Stimulated activated CD4-positive, alpha-beta T cell treated with anti-CD3 and anti-CD28 coated beads, TNF-alpha, amount 100 ng/mL, for 24 hours (primary cell): ENCODE measurements around the gene NKAIN2.

Experiments used
- DNase-seq, 3 experiments: peaks; one replicate each; pipeline ENCODE4 v3.0.0-alpha.2; 2020; ENCODE audit warnings: low read depth in 3 of 3

Gene NKAIN2

DNA sequence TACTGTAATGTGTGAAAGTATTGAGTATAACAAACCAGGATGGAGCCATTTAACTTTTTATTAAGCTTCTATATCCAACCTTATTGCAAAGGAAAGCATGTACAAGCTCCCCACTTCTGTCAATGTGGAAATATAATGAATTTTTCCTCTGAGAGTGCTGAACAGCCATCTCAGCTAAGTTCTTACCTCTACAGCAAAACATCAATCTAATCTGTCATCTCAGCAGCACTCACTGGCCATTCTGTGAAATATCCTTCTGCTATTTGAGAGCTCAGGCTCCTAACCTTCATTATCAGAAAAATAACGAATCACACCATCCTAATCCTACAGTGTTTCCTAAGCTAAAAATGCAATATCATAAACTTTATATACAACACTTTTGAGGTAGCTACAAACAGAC lies 964.6 kb downstream of the NKAIN2 start:
- DNase-seq: no peak

DNA sequence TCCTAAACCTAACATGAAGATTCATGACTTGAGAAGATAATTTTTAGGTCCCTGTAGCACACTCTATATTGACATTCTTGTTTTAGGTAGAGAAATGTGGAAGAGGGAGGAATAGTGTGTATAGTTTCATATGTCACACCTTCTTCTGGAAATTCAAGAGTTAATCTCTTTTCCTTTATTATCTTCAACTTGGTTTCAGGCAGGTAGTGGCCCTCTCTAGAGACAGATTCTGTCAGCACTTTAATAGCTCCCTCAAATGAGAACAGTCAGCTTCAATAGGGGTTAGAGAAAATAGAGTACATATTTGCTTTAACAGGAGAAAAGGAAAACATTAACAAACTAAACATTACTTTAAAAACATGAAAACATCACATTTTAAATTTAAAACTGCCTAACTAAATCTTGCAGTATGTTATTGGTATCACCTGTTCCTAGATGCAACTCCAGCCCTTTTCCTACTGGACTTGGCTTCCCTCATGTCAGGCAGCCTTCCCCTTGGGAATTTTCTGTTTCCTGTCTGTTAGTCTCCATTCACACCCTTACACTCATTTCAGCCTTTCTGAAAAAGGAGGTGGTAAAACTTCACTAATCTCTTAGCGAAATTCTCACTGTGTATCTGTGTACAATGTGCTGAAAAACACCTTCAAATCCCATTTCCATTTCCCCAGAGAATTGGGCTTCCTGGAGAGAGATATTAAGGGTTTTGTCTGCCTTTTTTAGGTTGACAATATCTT lies 966.3 kb downstream of the NKAIN2 start:
- no peak for DNase-seq

DNA sequence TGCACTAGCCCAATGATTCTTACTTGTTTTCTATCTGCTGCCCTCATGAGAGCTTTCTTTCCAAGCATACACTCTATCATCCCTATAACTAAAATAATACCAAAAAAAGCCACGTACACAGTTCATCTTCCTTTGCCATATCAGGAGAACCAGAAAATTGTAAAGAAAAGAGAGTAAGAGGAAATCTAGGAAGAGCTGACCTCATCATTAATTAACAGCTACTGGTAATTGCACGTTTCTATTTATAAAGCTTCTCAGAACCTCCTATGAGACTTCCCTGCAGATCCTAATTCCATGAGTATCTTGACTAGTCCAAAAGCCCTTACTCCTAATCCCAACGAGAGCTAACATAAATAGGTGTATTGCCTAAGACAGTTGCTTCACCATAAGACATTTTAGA lies 967.1 kb downstream of the NKAIN2 start:
- no peak for DNase-seq

DNA sequence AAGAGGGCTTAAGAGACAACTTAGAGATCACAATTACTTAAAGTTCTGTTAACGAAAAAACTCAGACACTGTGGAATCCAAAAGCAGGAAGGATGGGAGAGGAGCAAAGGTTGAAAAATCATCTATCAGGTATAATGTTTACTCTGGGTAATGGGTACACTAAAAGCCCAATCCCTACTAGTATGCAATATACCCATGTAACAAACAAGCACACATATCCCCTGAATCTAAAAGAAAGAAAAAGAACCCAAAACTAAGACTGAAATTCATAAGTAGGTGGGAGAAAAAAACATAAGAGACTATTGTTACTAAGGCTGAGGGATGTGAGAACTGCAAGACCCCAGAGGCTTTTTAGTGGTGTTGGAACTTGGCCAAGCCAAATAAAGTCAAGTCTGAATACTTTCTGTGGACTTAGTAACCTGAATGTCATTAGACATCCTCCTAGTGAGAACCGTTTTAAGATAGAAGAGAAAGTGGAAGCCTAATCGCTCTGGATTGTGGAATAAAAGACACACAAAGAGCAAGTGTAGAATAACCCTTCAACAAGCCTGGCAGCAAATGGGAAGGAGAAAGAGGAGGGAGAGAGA lies 969.2 kb downstream of the NKAIN2 start:
- no peak for DNase-seq

DNA sequence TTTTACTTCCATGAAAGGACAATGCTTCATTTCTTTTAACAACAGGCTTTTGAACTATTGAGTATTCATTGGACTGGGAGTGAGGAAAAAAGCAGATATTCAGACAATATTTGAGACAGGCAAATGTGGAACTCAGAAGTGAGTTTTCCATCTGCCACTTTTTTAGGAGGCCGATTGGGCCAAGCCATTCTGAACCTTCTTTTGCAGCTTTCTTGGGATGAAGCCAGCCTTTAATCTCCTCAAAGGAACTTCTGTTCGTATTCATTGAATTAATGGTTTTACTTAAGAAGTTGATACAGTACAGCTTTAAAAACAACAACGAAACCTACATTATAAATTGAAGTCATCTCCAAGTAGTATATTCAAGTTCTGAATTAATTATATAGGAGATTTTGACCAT lies 971.5 kb downstream of the NKAIN2 start:
- no peak for DNase-seq

DNA sequence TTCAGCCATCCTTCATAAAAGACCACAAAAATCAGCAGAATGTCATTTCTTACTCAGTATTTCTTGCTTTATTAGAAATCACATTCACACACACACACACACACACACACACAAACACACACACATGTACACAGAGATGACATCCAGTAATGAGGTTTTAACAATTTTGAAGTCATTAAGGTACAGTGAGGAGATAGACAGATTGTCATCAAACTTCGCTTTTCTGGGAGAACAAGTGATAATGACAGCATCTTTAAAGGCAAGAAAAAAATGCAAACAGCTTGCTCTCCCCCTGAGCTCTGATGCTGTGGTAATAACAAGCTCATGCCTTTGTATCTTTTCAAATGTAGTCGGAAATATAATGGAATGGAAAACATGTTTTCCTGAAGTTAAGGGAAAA lies 974.2 kb downstream of the NKAIN2 start:
- no peak for DNase-seq

DNA sequence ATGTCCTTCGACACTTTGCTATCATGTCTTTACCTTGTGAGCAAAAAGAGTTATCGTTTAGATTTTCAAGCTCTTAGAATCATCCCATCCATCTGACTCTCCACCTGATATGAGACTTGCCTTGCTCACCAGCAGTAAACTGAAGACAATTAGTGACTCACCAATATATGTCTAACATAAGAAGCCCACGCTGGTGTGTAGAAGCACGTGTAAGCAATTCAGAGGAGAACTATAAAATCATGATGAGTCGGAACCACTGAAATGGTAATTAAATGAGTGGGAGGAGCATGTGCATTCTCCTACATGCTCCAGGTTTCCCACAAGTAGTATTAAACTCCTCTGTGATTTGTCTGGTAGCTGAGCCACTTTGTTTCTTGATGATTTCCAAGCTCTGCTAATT lies 977.0 kb downstream of the NKAIN2 start:
- no peak for DNase-seq

DNA sequence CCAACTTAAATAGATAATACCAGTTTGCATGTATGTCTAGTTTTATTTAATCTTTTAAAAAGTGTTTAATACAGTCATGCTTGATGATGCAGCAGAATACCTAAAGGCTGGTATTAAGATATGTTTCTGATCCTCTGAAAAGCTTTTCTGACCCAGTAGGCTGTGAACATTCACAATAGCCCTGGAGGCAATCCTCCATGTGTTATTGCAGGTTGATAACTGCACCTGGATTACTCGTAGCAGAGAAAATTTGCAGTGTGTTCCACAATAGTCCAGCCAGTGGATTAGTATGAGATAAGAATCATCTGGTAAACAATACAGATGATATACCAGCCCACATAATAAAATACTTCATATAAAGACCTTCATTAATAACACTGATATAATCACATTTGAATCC lies 979.7 kb downstream of the NKAIN2 start:
- no peak for DNase-seq

DNA sequence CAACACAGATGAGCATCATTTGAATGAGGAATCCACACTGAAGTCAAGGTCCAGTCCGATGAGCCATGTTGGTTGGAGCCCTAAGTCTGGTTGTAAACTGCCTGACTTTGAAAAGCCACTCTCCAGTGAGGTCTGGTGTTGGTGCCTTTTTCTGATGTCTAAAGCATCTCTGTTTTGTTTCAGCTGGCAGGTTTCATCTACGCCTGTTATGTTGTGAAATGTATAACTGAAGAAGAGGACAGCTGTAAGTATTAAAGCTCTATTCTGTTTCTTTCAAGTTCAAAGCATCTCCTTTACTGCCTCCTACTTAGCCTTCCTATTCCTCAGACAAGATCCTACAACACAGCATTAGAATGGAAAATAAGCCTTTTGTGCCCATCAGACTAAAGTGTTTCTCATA lies 987.5 kb downstream of the NKAIN2 start:
- no peak for DNase-seq

DNA sequence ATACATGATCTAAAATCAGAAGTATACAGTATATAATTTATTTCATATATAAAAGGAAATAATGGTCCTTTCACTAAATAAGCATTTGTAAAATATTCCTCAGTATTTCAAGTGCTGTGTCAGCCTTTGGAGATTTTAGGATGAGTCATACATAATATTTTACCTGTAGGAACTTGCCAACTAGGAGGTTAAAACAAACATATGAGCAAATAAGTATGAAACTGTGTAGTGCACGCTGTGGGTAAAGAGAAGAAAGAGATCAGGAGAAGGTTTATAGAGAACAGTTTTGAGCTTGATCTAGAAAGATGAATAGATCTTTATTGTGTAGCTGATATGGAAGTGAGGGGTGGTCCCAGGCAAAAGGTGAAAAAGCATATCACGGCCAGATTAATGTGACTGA lies 988.7 kb downstream of the NKAIN2 start:
- no peak for DNase-seq

DNA sequence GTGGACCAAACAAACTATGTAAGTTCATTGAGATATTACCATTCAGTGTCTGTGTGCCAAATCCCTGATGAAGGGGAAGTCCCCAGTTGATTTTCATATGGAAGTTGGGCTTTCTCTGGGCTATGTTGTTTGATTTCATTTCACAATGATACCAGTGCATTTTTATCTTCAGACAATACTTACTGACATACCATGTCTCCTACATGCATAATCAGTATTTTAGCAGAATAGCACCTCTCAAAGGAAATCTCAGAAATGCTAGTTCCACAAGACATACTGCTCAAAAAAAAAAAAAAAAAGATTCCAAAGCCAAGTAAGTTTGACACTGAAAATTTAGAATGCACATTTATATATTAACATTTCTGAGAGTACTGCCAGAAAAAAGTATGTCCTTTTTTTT lies 989.7 kb downstream of the NKAIN2 start:
- DNase-seq: no peak

DNA sequence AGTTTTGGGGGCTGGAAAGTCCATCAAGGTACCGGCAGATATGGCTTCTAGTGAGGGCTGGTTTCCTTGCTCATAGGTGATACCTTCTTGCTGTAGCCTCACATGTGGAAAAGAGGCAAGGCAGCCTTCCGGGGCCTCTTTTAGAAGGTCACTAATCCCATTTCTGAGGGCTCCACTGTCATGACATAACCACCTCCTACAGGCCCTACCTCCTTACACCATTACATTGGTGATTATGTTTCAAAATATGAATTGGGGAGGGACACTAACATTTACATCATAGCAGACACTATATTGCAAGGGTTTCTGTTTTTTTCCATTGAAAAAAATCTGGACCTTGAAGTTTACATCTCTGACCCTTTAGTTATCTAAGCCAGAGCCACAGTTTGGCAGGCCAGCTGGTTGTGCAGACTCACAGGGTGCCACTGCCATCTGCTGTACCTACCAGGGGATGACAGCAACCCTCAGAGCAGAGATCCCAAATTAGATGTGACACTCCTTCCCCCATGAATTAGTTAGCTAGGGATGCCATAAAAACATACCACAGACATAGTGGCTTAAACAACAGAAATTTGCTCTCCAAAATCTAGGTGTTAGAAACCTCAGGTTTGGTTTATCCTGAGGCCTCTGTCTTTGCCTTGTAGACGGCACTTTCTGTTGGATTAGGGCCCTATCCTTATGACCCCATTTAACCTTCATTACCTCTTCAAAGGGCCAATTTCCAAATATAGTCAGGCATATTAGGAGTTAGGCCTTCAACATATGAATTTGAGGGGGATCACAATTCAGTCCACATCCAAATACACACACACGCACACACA lies 992.2 kb downstream of the NKAIN2 start:
- DNase-seq: no peak

DNA sequence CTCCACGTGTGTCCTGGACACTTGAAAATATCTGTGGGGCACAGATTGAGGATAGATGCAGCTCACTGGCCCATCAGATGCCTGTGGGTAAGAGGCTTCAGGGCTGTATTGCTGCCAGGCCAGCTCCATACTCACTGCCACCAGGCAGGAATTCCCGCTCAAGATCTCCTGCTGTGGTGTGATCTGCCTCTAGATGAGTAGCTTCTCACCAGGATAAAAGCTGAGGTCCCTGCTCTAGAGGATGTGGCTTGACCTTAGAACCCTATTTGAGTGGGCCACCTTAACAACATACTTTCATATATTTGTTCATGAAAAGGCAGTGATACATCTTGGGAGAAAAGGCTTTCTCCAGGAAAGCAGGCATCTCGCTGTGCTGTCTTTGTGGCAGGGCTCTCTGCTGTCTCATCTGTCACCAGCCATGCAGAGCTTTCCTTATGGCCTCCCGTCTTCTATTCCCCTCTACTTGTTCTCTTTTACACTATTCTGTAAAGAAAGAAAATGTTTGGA lies 992.9 kb downstream of the NKAIN2 start:
- no peak for DNase-seq

DNA sequence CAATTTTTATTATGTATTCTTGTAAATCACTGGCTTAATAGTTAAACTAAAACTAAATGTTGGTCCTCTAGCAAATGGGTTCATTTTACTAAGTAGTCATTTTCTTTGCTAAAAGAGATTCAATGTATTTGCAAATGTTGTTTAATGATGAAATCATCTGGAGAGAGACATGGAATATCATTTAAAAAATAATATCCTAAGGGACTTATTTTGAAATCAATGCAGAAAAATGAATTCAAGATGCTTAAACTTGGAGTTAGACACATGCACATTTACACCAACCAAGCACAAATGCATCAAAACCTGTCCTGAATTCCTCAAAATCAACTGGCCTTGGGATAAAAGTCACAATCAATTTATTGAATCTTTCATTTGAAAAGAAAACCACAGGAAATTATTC lies 993.6 kb downstream of the NKAIN2 start:
- no peak for DNase-seq

DNA sequence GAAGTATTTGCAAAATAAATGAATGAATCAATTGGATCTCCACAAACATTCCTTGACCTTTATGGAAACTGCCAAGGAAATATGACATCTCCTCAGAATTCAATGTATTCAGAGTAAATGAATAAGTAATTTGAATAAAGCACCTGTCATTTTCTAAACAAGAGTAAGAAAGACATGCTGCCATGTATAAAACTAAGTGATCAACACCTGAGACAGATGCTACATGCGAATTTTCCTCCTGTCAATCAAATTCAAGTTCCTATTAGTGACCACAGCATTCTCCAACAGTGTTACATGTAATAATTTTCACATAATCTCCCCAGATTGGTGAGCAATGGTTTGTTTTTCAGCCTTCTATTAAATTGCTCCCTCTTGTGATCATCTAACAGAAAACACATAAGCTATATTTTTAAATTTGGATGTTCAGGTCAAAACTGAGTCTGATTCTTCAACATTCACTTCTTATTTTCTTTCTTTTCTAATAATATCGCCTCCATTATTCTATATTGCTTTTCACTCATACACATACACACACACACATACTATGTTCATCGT lies 995.4 kb downstream of the NKAIN2 start:
- no peak for DNase-seq

DNA sequence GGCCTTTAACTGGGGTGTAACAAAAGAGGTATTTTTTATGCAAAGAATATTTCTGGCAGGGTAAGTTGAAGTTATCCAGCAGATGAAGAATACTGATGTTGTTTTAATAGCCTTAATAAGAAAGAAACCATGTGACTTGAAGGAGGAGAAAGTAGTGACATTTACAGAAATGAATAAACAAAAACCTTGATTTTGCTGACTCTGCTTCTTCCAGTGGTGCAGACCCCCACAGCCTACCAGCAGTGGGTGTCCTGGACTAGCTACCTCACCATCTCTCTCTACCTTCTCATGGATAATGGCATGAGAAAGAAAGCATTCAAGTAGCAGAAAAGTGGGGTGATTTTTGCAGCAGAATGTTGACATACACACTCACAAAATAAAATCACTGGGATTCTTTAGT lies 996.0 kb downstream of the NKAIN2 start:
- DNase-seq: no peak

DNA sequence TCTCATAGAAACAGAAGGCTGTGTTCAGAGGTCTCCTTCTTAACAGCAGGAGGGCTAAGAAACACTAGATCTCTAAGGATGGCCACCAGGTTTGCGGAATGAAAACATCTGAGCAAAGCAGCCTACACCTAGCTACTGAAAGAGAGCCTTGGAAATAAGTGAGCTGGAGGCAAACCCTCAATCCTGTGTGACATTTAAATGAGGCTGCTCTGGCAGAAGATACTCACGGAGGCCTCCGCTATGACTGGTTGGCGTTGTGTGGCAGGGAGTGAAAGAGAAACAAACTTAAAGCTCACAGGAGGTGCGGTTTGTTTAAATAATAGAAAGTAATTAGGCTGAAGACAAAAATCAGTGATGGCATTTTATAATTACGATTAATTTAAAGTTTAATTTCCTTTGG lies 996.6 kb downstream of the NKAIN2 start:
- DNase-seq: no peak

DNA sequence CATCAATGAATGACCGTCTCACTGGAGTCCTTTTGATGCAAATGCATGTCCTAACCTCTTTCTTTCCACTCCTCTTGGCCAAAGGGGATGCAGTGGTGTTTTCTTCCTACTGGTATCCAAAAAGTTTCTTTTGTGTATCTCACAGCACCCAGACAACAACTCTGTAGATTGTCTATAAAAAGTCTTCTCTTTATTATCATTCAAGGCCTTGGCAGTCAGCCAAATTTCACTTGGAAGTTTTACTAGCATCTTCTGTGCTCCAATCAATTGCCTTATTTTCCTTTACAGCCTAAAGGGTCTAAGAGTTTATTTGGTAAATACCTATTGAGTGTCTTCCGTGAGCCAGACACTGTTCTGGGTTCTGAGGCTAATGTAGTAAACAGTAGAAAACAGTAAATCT lies 1008.4 kb downstream of the NKAIN2 start:
- no peak for DNase-seq

DNA sequence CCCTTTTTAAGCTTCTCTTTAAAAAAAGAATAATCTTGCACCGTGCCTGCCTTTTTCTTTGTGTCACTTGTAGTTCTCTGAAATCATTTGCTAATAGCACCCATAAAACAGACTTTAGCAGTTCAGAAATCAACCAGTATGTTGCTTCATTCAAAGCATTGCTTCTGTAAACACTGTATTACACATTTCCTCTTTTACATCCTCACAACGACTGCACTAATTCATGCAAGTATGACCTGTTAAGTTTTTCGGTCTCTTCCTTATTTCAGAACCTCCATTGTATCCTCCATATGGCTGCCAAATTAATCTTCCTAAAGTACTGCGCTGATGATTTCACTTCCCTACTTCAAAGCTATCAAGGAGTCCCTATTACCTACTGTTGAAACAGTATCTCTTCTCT lies 1015.7 kb downstream of the NKAIN2 start:
- DNase-seq: no peak

DNA sequence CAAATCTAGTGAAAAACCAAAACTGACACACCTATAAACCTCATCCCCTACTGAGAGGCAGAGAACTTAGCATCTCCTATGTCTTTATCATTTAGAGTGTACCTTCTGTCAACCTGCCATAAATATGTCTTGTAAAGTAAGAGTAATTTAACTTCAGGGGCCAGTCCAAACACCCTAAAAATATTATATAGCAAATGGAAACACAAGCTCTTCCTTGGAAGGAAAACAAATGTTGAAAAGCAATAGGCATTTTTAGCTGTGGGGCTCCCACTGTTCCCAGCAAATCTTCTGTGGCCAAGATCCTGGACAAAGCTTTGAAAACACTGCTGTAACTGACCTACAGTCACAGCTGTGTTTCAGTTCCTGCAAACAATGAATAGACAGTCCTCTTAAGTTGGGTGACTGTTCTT lies 1018.5 kb downstream of the NKAIN2 start:
- no peak for DNase-seq

DNA sequence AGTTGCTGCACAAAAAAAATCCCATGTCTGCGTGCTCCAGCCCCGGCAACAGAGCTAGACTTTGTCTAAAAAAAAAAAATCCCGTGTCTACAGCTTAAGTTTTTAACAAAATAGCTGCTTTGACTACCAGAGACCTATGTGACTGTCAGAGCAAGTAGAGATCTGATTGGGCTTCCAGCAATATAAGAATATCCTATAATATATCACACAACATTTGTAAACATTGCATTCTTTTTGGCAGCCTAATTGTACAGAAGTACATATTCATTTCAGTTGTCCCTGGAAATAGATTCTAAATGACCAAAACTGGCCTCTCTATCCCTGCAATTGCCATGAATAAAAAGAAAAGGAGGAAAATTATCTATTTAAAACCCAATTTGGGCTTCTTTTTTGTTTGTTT lies 1019.1 kb downstream of the NKAIN2 start:
- DNase-seq: no peak

DNA sequence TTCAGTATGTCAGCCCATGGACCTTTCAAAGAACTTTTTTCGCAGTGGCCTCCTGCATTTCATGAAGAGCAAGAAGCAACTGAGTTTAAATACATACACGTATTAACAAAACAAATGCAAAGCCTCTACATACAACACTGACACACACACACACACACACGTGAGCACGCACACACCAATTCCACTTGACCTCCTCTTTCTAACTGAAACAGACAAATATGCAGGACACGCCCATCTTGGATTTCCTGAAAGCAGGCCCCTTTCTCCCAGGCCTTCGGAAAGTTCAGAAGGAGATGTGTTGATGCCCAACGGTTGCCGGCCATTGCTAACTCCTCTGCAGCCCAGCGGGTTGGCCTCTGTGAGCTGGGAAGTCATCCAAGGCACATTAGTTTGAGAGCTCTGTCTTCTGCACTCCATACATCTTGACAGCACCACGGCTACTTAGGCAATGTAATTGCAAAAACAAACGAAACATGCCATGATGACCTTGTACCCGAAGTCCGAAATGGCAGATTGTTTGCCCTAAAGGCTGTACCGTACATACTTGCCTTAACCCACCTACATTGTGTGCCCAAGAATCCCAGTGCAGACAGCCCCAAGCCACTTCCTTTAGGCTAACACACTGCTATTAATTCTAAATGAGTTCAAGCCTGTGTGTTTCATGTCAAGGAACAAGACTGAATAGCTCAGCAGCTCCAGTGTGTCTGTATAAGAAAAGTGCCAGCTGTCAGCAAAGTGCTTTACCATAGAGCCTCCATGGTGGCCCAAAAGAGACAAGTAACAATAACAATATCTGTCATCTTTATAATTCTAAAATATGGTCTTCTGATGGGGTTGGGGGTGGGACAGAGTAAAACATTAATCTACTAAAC lies 1019.8 kb downstream of the NKAIN2 start:
- no peak for DNase-seq
